NT2/D1 (cell line): Measurements from ENCODE around the gene AK4.

ENCODE experiments used
- DNase-seq: peaks from one replicate; pipeline ENCODE4 v3.0.0-alpha.2; 2011; ENCODE audit warnings: low read depth, low spot score
- H3K27me3 ChIP-seq: 2 replicates; pipeline ENCODE4 v1.6.0; 2011; ENCODE audit warnings: mild to moderate bottlenecking; ENCODE audit not compliant: insufficient read length, insufficient read depth
- H3K36me3 ChIP-seq: 2 replicates; pipeline ENCODE4 v1.6.1; 2011; ENCODE audit warnings: mild to moderate bottlenecking, low read length, mixed read lengths; ENCODE audit not compliant: insufficient read depth, insufficient read length
- H3K4me1 ChIP-seq: 2 replicates; pipeline ENCODE4 v1.5.1; 2011; ENCODE audit not compliant: insufficient read depth, insufficient read length
- H3K4me3 ChIP-seq: 2 replicates; pipeline ENCODE4 v1.5.1; 2011; ENCODE audit warnings: low read depth; ENCODE audit not compliant: insufficient read length
- H3K9ac ChIP-seq: 2 replicates; pipeline ENCODE4 v1.6.0; 2011; ENCODE audit warnings: low read depth; ENCODE audit not compliant: insufficient read length
- H3K9me3 ChIP-seq: 2 replicates; pipeline ENCODE4 v1.5.1; 2011; ENCODE audit warnings: mild to moderate bottlenecking, low read length; ENCODE audit not compliant: insufficient read depth
- SUZ12 ChIP-seq: IDR thresholded peaks from 2 replicates; pipeline ENCODE4 v1.6.1; 2011; ENCODE audit not compliant: insufficient read length, insufficient read depth; ENCODE audit errors: extremely low read depth
- YY1 ChIP-seq: IDR thresholded peaks from 2 replicates; pipeline ENCODE4 v1.6.1; 2011; ENCODE audit not compliant: insufficient read length, insufficient read depth
- ZNF274 ChIP-seq: IDR thresholded peaks from 2 replicates; pipeline ENCODE4 v1.6.1; 2011; ENCODE audit warnings: mild to moderate bottlenecking, low read depth, low read length

Gene AK4

GRCh38 chr1:65179148-65179547, 31.1 kb downstream of the AK4 start:
- Histone ChIP-seq H3K27me3 (no peaks in the 10 kb centered on the region), H3K36me3 (no peaks in the 10 kb centered on the region), H3K4me1 (no peaks in the 10 kb centered on the region), H3K9me3 (no peaks in the 10 kb centered on the region), H3K4me3 (no peak overlapping the region), H3K9ac (no peak overlapping the region)
- DNase-seq = no peak
- TF ChIP-seq YY1 (no peak), SUZ12 (no peak), ZNF274 (no peak)

- no peak for DNase-seq
- TF ChIP-seq SUZ12 = no peak
- no peak for TF ChIP-seq ZNF274
- no peak for TF ChIP-seq YY1
- no peaks in the 10 kb centered on the region for H3K27me3 ChIP-seq
- H3K4me3 ChIP-seq = no peak overlapping the region
- H3K36me3 ChIP-seq = no peaks in the 10 kb centered on the region
- H3K9me3 ChIP-seq = no peaks in the 10 kb centered on the region
- H3K9ac ChIP-seq = no peak overlapping the region
- no peaks in the 10 kb centered on the region for H3K4me1 ChIP-seq
These were observed 33.0 kb downstream of the AK4 start for GRCh38 chr1:65180977-65181376.

- Histone ChIP-seq H3K27me3 (no peaks in the 10 kb centered on the region), H3K4me1 (no peaks in the 10 kb centered on the region), H3K4me3 (no peak overlapping the region), H3K36me3 (no peaks in the 10 kb centered on the region), H3K9me3 (no peaks in the 10 kb centered on the region), H3K9ac (no peak overlapping the region)
- no peak for TF ChIP-seq SUZ12
- no peak for TF ChIP-seq ZNF274
- no peak for TF ChIP-seq YY1
- DNase-seq = no peak
These were observed 34.8 kb downstream of the AK4 start for GRCh38 chr1:65182658-65183268.

GRCh38 chr1:65189576-65190115, 41.6 kb downstream of the AK4 start:
- H3K4me3 ChIP-seq = no peak overlapping the region
- no peaks in the 10 kb centered on the region for H3K27me3 ChIP-seq
- H3K9me3 ChIP-seq = no peaks in the 10 kb centered on the region
- DNase-seq = no peak
- H3K36me3 ChIP-seq = peaks cover 7% of the 10 kb centered on the region
- H3K9ac ChIP-seq = no peak overlapping the region
- no peaks in the 10 kb centered on the region for H3K4me1 ChIP-seq
- TF ChIP-seq ZNF274 = no peak
- no peak for TF ChIP-seq YY1
- no peak for TF ChIP-seq SUZ12

- Histone ChIP-seq H3K4me3 (no peak overlapping the region), H3K9me3 (no peaks in the 10 kb centered on the region), H3K27me3 (no peaks in the 10 kb centered on the region), H3K36me3 (peaks cover 7% of the 10 kb centered on the region), H3K4me1 (no peaks in the 10 kb centered on the region), H3K9ac (no peak overlapping the region)
- no peak for DNase-seq
- TF ChIP-seq SUZ12 = no peak
These were observed 42.2 kb downstream of the AK4 start for GRCh38 chr1:65190229-65190628.

GRCh38 chr1:65193129-65193695, 45.2 kb downstream of the AK4 start:
- TF ChIP-seq YY1 (no peak), ZNF274 (no peak), SUZ12 (no peak)
- Histone ChIP-seq H3K4me3 (no peak overlapping the region), H3K27me3 (no peaks in the 10 kb centered on the region), H3K36me3 (peaks cover 7% of the 10 kb centered on the region), H3K4me1 (no peaks in the 10 kb centered on the region), H3K9me3 (no peaks in the 10 kb centered on the region), H3K9ac (no peak overlapping the region)
- DNase-seq = no peak

- Histone ChIP-seq H3K36me3 (peaks cover 5% of the 10 kb centered on the region), H3K4me1 (no peaks in the 10 kb centered on the region), H3K9ac (no peak overlapping the region), H3K9me3 (no peaks in the 10 kb centered on the region), H3K27me3 (no peaks in the 10 kb centered on the region), H3K4me3 (no peak overlapping the region)
- TF ChIP-seq ZNF274 (no peak), YY1 (no peak), SUZ12 (no peak)
- DNase-seq = no peak
These were observed 47.8 kb downstream of the AK4 start for GRCh38 chr1:65195495-65196417.
